ENCODE data around the gene SLC31A2. TPM values are rescaled to one million over a fixed set of nuclear protein-coding genes. Genes with fewer than 3 reads are reported as not detected.
A peak's percentile ranks its signal among the peaks of the same experiment; 100 is the strongest.
"Not testable (repeated sequence)": the region's sequence is repeated elsewhere in the genome, so short reads cannot be mapped to it uniquely, and the experiment has no call there.

Gene SLC31A2
- total and polyA plus RNA-seq, 9 donors, result 2.1 to 4.3 (median 3.0) TPM

DNA sequence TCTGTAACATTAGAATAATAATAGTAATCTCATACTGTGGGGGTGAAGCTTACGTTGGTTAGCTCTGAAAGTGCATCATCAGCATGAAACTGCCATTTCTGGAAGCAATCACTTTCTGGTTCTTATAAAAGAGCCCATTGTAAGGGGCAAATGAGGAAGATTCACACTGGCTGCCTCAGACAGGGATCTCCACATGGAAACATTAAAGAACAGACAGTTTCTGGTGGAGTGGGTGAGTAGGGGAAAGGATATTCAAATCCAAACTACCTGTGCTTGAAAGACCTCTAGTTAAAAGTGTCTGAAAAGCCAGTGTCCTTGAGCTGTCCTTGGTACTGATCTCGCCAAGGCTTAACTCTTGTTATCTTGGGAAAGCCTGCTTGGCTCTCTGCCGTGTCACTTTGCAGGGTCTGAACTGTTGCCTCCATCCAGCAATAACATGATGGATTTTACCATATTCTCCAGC, 19.1 kb upstream of the SLC31A2 start:
- Histone ChIP-seq H3K27ac (ENCODE audit: low read length) (no peak overlapping the region), H3K36me3 (ENCODE audit: control insufficient read depth, insufficient read depth, low read length) (no peaks in the 10 kb centered on the region), H3K4me3 (ENCODE audit: low read length) (no peak overlapping the region), H3K9me3 (replicated peaks; ENCODE audit: control insufficient read depth, low read depth, low read length) (no peaks in the 10 kb centered on the region), H3K4me1 (ENCODE audit: control insufficient read depth, insufficient read depth, low read length) (no peaks in the 10 kb centered on the region), H3K27me3 (ENCODE audit: control insufficient read depth, insufficient read depth, low read length) (peaks cover 2% of the 10 kb centered on the region)
- 7% methylated on average over 2 of the region's 3 CpGs for WGBS (ENCODE audit: insufficient coverage)
- DNase-seq, result peak; percentile 36

DNA sequence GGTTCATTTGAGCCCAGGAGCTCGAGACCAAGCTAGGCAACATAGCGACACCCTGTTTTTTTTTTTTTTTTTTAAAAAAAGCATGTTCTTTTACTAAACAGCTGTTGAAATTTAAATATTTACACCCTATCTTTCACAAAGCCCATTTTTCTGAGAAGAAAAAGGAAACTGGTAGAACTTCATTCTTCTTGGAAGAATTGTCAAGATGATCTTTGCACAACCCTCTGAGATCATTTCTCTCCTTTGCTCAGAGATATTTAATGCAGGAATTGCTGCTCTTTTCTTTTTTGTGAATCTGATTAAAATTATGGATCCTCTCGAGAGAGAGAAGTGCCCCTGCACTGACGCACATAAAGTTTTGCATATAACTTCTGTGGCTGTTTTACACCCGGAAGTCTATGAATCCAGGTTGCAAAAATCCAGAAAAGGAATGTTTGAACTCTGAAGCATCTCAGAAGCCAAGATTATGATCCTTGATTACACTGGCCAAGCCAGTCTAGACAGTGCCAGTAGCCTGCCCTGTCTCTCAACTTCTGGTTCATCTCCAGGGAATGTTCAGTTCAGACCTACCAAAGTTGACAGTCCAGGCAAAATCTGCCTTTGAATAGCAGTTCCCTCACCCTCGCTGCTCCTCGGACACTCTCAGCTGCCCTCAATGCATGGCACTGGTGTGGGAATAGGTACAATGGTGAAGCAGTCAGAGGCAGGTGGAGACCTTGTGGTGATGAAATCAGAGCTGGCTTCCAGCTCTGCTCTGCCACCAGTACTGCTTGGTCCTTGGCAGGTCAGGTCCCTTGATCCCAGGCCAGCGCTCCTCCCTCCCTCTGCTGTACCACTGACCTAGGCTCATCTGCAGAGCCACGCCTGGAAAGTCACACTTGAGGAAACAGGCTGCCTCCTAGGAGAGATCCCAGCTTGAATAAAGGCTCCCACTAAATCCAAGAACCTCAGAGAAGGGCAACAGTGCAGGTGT, 13.3 kb upstream of the SLC31A2 start:
- WGBS (ENCODE audit: insufficient coverage), result 75% methylated on average over 7 of the region's 9 CpGs
- no peaks in the 10 kb centered on the region for H3K4me1 ChIP-seq (ENCODE audit: control insufficient read depth, insufficient read depth, low read length)
- no peaks in the 10 kb centered on the region for H3K36me3 ChIP-seq (ENCODE audit: control insufficient read depth, insufficient read depth, low read length)

DNA sequence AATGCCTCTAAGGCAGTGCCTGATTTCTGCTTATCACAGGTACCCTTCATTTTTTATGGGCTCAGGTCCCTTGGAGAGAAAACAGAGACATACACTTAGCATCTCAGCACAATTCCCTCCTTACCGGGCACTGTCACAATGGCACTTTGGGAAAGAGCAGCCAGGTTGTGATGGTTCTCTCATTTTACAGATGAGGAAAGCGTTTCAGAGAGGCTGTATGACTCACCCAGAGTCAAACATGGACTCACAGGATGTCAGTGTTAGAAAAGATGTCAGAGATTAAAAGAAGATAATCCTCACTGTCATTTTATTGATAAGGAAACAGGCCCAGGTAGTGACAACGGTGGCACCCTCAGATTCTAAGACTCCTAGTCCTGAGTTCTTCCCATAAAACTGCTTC, 12.0 kb upstream of the SLC31A2 start:
- Histone ChIP-seq H3K9me3 (replicated peaks; ENCODE audit: control insufficient read depth, low read depth, low read length) (no peaks in the 10 kb centered on the region), H3K27ac (ENCODE audit: low read length) (no peak overlapping the region), H3K36me3 (ENCODE audit: control insufficient read depth, insufficient read depth, low read length) (no peaks in the 10 kb centered on the region), H3K27me3 (ENCODE audit: control insufficient read depth, insufficient read depth, low read length) (peaks cover 2% of the 10 kb centered on the region), H3K4me3 (ENCODE audit: low read length) (no peak overlapping the region), H3K4me1 (ENCODE audit: control insufficient read depth, insufficient read depth, low read length) (no peaks in the 10 kb centered on the region)
- 43% methylated on average over 1 of the region's 3 CpGs for WGBS (ENCODE audit: insufficient coverage)
- DNase-seq, result no peak

More for the DNA sequence above, 13.3 kb upstream of the SLC31A2 start:
- Histone ChIP-seq H3K4me3 (ENCODE audit: low read length) (no peak overlapping the region), H3K9me3 (replicated peaks; ENCODE audit: control insufficient read depth, low read depth, low read length) (no peaks in the 10 kb centered on the region), H3K27ac (ENCODE audit: low read length) (no peak overlapping the region), H3K27me3 (ENCODE audit: control insufficient read depth, insufficient read depth, low read length) (no peaks in the 10 kb centered on the region)
- no peak for DNase-seq

DNA sequence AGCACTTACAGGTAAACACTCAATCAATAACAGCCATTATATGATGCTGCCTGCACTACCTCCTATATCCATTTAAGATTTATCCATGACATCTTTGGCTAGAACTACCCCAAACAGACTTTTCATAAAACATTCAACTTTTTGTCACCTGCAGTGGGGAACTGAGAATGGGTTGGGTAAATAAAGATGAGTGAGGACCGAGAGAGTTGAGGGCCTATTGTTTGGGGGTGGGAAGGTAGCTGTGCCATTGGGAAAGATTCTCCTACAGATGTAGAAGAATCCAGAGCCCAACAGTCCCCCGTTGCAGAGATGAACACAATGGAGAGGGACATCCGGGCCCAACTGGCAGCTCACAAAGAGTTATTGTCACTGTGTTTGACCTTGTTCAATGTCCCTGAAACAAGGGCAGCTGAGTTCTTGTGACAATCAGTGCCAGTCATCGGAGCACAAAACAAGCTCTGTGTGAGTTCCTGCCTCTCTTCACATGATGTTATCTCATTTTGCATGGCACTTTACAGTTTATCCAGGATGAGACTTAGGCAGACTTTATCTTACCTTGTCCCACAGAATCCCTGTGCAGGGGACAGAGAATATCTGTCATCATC, 11.5 kb upstream of the SLC31A2 start:
- whole genome bisulfite sequencing (ENCODE audit: insufficient coverage), result 78% methylated on average over 3 of the region's 4 CpGs
- H3K27me3 ChIP-seq (ENCODE audit: control insufficient read depth, insufficient read depth, low read length), result peaks cover 2% of the 10 kb centered on the region
- DNase-seq, result no peak
- no peaks in the 10 kb centered on the region for H3K9me3 ChIP-seq (replicated peaks; ENCODE audit: control insufficient read depth, low read depth, low read length)
- H3K36me3 ChIP-seq (ENCODE audit: control insufficient read depth, insufficient read depth, low read length), result no peaks in the 10 kb centered on the region
- no peak overlapping the region for H3K4me3 ChIP-seq (ENCODE audit: low read length)
- H3K4me1 ChIP-seq (ENCODE audit: control insufficient read depth, insufficient read depth, low read length), result no peaks in the 10 kb centered on the region
- no peak overlapping the region for H3K27ac ChIP-seq (ENCODE audit: low read length)

DNA sequence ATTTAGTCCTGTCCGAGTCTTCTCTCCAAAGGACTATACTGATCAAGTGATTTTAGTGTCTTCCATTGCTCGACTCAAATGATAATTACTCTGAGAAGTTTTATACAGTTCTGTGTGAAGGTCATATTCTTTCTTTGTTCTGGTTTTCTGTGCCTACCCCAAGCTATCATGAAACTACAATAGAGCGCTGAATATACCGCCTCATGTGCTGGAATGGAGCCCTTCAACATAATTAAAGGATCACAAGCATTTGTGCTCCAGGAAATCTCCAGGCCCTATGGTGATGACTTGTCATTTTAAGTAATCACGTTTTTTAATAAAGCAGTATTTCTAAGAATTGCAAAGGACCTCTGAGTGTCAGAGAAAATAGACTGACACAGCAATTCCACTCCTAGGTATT, 10.9 kb upstream of the SLC31A2 start:
- no peaks in the 10 kb centered on the region for H3K9me3 ChIP-seq (replicated peaks; ENCODE audit: control insufficient read depth, low read depth, low read length)
- no peak for DNase-seq
- no peak overlapping the region for H3K4me3 ChIP-seq (ENCODE audit: low read length)
- no peak overlapping the region for H3K27ac ChIP-seq (ENCODE audit: low read length)
- no CpG with 5 or more reads among the region's 5 CpGs for WGBS (ENCODE audit: insufficient coverage)
- no peaks in the 10 kb centered on the region for H3K4me1 ChIP-seq (ENCODE audit: control insufficient read depth, insufficient read depth, low read length)
- H3K27me3 ChIP-seq (ENCODE audit: control insufficient read depth, insufficient read depth, low read length), result peaks cover 2% of the 10 kb centered on the region
- no peaks in the 10 kb centered on the region for H3K36me3 ChIP-seq (ENCODE audit: control insufficient read depth, insufficient read depth, low read length)

DNA sequence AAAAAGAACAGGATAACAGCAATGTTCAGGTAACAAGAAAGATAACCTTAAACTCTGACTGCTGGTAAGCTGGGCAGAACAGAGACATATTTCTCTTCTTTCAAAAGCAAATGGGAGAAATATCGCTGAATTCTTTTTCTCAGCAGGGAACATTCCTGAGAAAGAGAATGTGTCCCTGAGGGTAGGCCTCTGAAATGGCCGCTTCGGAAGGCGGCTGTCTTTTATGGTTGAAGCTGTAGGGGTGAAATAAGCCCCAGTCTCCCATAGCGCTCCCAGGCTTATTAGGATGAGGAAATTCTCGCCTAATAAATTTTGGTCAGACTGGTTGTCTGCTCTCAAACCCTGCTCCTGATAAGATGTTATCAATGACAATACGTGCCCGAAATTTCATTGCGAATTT, 9.9 kb upstream of the SLC31A2 start:
- H3K36me3 ChIP-seq (ENCODE audit: control insufficient read depth, insufficient read depth, low read length); H3K4me1 ChIP-seq (ENCODE audit: control insufficient read depth, insufficient read depth, low read length); H3K27me3 ChIP-seq (ENCODE audit: control insufficient read depth, insufficient read depth, low read length); H3K9me3 ChIP-seq (replicated peaks; ENCODE audit: control insufficient read depth, low read depth, low read length); H3K27ac ChIP-seq (ENCODE audit: low read length); H3K4me3 ChIP-seq (ENCODE audit: low read length); DNase-seq: not testable (repeated sequence)
- WGBS (ENCODE audit: insufficient coverage), result 74% methylated on average over 2 of the region's 9 CpGs

DNA sequence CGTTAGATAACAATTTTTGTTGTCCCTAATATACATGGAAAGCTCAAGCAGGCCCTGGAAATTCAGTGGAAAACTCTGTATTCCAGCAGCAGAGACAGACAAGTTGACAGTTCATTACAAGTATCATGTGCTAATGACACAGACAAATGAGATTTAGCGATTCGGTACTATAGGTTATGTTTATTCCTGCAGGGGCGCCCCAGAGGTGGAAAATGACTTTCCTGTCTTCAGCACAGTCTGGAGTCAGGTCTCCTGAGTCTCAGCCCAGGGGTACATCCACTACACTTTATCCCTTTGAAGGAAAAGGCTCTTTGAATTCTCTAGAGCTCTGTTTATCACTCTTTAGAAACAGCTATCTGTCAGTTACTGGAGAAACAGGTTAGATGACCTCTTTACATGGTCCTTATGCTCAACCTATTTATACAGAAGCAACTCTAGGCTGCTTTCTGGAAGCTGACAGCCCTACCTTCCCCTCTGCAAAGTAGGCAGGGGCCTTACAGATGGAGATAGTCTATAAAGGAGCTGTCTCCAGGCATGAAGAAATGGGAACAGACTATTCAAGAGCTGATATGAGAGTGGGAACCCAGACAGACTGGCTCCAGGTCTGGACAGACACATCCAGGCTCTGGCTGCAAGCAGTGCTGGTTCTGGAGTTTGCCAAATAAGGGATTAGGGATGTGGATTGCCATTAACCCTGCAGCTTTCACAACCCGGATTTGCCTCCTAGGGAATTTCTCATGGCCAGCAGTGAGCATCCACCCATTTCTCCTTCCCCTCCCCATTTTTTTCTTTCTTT, 7.2 kb upstream of the SLC31A2 start:
- Histone ChIP-seq H3K27ac (ENCODE audit: low read length) (no peak overlapping the region), H3K36me3 (ENCODE audit: control insufficient read depth, insufficient read depth, low read length) (no peaks in the 10 kb centered on the region), H3K27me3 (ENCODE audit: control insufficient read depth, insufficient read depth, low read length) (peaks cover 4% of the 10 kb centered on the region), H3K9me3 (replicated peaks; ENCODE audit: control insufficient read depth, low read depth, low read length) (no peaks in the 10 kb centered on the region), H3K4me1 (ENCODE audit: control insufficient read depth, insufficient read depth, low read length) (no peaks in the 10 kb centered on the region), H3K4me3 (ENCODE audit: low read length) (no peak overlapping the region)
- WGBS (ENCODE audit: insufficient coverage), result 33% methylated on average over 1 of the region's 5 CpGs
- no peak for DNase-seq

DNA sequence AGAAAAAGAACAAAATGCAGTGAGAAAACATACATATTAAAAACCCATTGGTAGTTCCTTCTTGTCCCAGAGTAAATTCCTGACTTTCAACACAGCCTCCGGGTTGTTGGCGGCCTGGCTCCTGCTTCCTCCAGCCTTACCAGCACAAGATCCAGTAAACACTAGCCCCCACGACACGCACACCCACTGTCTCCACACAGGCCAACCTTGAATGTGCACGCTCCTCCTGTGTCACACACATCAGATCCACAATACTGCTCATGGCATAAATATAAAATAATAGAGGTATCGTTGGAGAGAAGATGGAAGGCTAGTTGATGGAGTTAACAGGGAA, 2.5 kb upstream of the SLC31A2 start:
- H3K36me3 ChIP-seq (ENCODE audit: control insufficient read depth, insufficient read depth, low read length), result no peaks in the 10 kb centered on the region
- peaks cover 2% of the 10 kb centered on the region for H3K27me3 ChIP-seq (ENCODE audit: control insufficient read depth, insufficient read depth, low read length)
- H3K4me3 ChIP-seq (ENCODE audit: low read length), result no peak overlapping the region
- H3K9me3 ChIP-seq (replicated peaks; ENCODE audit: control insufficient read depth, low read depth, low read length), result no peaks in the 10 kb centered on the region
- DNase-seq, result no peak
- H3K4me1 ChIP-seq (ENCODE audit: control insufficient read depth, insufficient read depth, low read length), result peaks cover 5% of the 10 kb centered on the region
- H3K27ac ChIP-seq (ENCODE audit: low read length), result no peak overlapping the region
- WGBS (ENCODE audit: insufficient coverage), result 95% methylated on average over 2 of the region's 6 CpGs

DNA sequence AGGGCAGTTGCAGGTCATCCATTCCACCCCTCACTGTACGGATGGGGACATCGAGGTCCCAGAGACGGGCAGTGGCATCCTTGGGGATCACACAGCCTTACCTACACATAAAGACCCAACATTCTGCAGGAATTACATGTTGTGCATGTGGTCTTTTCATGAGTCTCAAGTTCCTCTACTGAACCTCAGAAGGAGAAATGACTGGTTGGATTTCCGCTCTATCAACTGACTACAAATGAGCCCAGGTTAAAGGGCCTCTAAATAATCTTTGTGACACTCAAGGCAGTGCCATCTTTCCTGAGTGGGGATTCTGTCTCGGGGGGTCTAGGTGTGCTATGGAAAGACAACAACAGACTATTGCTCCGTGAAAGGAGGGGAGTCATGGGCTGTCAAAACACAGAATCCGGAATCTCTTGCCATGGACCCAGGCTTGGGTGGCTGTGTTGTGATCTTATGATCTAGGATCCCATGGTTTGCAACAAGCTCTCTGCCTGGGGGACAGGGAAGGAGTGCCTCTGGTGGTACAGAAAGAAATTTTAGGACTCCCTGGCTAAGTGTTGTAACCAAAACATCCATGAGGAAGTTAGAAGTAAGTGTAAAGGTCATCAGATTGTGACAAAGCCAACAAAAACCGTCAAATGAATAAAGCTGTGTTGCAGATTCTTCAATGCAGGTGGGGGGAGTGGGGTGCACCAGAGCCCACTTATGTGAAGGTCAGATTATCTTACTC, 1.9 kb upstream of the SLC31A2 start:
- no peak overlapping the region for H3K4me3 ChIP-seq (ENCODE audit: low read length)
- H3K9me3 ChIP-seq (replicated peaks; ENCODE audit: control insufficient read depth, low read depth, low read length), result no peaks in the 10 kb centered on the region
- 91% methylated on average over 3 of the region's 8 CpGs for WGBS (ENCODE audit: insufficient coverage)
- DNase-seq, result no peak
- H3K36me3 ChIP-seq (ENCODE audit: control insufficient read depth, insufficient read depth, low read length), result no peaks in the 10 kb centered on the region
- H3K4me1 ChIP-seq (ENCODE audit: control insufficient read depth, insufficient read depth, low read length), result peaks cover 5% of the 10 kb centered on the region
- no peak overlapping the region for H3K27ac ChIP-seq (ENCODE audit: low read length)
- H3K27me3 ChIP-seq (ENCODE audit: control insufficient read depth, insufficient read depth, low read length), result peaks cover 2% of the 10 kb centered on the region

Measured in muscle of leg (tissue), 11 donors.